NB4 (cell line): ENCODE results near the gene RAB15.

ENCODE experiments used
- DNase-seq: peaks from one replicate; pipeline ENCODE4 v3.0.0; 2010; ENCODE audit warnings: low read depth
- H3K4me3 ChIP-seq: one replicate; pipeline ENCODE4 v1.5.1; 2011; ENCODE audit warnings: mild to moderate bottlenecking, low read depth, low read length, moderate library complexity
- CTCF ChIP-seq: IDR thresholded peaks from one replicate; pipeline ENCODE4 v1.5.1; 2012; ENCODE audit warnings: low read depth, low read length
- MAX ChIP-seq: IDR thresholded peaks from 2 replicates; pipeline ENCODE4 v1.6.1; 2011; ENCODE audit warnings: low read depth, low read length
- MYC ChIP-seq: IDR thresholded peaks from 2 replicates; pipeline ENCODE4 v1.6.1; 2011; ENCODE audit warnings: low read depth, low read length
- POLR2A ChIP-seq: IDR thresholded peaks from 2 replicates; pipeline ENCODE4 v1.6.1; 2011; ENCODE audit warnings: mild to moderate bottlenecking; ENCODE audit not compliant: insufficient read length; ENCODE audit errors: extremely low read depth

The RAB15 gene

GRCh38 chr14:64956697-64957406, 15.3 kb downstream of the RAB15 start:
- no peak overlapping the region for H3K4me3 ChIP-seq
- no peak for TF ChIP-seq MYC
- TF ChIP-seq POLR2A = no peak
- TF ChIP-seq CTCF = no peak
- no peak for TF ChIP-seq MAX
- no peak for DNase-seq

DNA sequence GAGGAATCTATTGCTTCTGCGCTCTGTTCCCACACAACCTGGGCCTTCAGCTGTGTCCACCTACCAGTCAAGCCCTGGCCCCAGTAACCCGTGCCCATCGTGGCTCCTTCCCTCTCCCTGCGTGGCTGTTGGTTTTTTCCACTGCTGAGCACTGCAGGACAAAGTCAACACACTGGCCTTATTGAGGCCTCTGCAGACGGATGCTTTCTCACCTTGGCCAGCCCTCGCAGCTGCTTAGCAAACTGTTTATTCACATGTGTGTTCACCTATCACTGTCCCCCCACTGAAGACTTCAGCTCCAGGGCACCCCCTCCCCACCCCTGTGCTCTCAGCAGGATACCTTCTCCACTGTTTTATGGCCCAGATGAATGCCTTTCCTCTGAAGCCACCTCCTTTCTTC, 16.8 kb downstream of the RAB15 start:
- no peak for DNase-seq
- no peak for TF ChIP-seq CTCF
- TF ChIP-seq MAX = no peak
- no peak for TF ChIP-seq POLR2A
- TF ChIP-seq MYC = no peak

DNA sequence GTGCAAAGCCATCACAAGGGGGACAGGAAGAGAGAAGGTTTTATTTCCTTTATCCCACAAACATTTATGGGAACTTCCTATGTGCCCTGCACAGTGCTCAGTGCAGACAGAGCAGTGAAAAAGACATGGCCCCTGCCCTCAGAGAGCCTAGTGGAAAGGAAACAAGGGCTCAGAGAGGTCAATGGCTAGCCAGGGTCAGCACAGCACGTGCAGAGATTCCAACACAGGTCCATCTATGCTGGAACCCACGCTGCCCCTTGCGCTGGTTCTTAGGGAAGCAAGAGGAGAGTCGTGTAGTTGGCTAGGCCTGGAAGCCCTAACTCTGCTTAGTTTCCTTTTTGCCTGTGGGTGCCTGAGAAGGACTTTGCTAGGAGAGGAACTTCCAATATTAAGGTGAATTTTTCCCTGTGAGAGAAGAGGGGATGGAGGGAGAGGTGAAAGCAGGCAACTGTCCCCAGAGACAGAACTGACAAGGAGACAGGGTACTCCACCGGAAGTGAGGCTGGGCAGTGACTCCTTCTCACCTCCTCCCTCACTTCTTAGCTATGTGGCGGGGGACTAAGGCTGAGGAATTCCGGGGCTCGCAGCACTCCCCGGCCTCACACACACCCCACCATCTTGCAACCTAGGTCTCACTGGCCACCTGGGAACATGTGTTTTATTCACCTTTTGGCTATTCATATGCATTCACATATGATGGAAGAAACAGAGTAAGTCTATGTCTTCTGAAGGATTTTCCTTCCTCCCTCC, 17.5 kb downstream of the RAB15 start:
- no peak overlapping the region for H3K4me3 ChIP-seq
- DNase-seq = no peak
- TF ChIP-seq CTCF = no peak
- no peak for TF ChIP-seq MYC
- no peak for TF ChIP-seq POLR2A
- no peak for TF ChIP-seq MAX

More for the DNA sequence above, 16.8 kb downstream of the RAB15 start:
- H3K4me3 ChIP-seq = no peak overlapping the region

DNA sequence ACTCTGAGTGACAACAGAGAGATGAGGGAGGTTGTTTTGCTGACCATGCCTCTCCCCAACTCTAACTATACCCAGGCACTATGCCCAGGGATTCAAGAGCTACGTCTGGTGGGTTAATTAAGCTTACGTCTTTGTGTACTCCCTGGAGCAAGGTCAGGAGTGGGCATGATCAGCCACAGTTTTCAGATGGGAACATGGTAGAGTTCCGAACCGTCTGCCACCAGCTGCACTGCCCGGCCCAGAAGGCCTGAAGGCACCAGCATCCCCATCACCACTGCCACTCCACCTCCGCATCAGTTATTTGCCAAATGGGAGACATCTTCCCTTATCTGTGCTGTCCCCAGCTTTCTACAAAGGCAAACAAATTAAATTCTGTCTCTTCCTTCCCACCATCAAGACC, 18.5 kb downstream of the RAB15 start:
- H3K4me3 ChIP-seq = no peak overlapping the region
- TF ChIP-seq MAX = no peak
- TF ChIP-seq MYC = no peak
- no peak for TF ChIP-seq POLR2A
- no peak for TF ChIP-seq CTCF
- DNase-seq = no peak

DNA sequence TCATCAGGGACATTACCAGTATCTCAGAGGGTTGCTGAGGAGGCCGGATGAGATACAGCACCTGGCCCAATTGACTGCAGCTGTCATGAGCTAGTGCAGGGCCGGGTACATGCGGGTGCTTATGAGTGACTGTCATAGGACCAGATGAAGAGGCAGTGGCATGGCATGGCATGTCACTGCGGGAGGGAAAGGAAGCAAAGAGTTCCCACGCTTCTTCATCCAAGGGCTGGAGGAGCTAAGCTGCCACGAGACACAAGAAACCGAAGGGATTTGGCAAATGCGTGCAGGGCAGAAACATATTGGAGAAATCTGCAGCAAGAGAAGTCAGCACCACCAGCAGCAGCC, 18.9 kb downstream of the RAB15 start:
- no peak for DNase-seq
- TF ChIP-seq MAX (no peak), POLR2A (no peak), MYC (no peak), CTCF (no peak)
- H3K4me3 ChIP-seq = no peak overlapping the region
